Neural progenitor cell (in vitro differentiated cells): Measurements from ENCODE around the gene KIF16B. TPM values are rescaled to one million over a fixed set of nuclear protein-coding genes. Genes with fewer than 3 reads are reported as not detected.

Experiments
- DNase-seq: peaks from one replicate; pipeline ENCODE4 v3.0.0-alpha.2; 2016; ENCODE audit warnings: low spot score
- H2AFZ ChIP-seq: fragments of 200-600 bp; sonication (generic); replicated peaks from 2 replicates; pipeline ENCODE4 v1.6.1; 2016; ENCODE audit warnings: antibody characterized with exemption
- H3F3A ChIP-seq: fragments of 200-600 bp; sonication (generic); 2 replicates; pipeline ENCODE4 v1.6.1; 2016; ENCODE audit warnings: antibody characterized with exemption, low read depth
- H3K27ac ChIP-seq: fragments of 200-600 bp; sonication (generic); 2 replicates; pipeline ENCODE4 v1.5.1; 2016; ENCODE audit warnings: mild to moderate bottlenecking
- H3K27me3 ChIP-seq: fragments of 200-600 bp; sonication (generic); 2 replicates; pipeline ENCODE4 v1.6.1; 2016; ENCODE audit warnings: mild to moderate bottlenecking, moderate library complexity
- H3K36me3 ChIP-seq: fragments of 200-600 bp; sonication (generic); 2 replicates; pipeline ENCODE4 v1.5.1; 2016
- H3K4me1 ChIP-seq: fragments of 200-600 bp; sonication (generic); 2 replicates; pipeline ENCODE4 v1.6.1; 2016; ENCODE audit warnings: mixed run types
- H3K4me2 ChIP-seq: fragments of 200-600 bp; sonication (generic); 2 replicates; pipeline ENCODE4 v1.6.1; 2016
- H3K4me3 ChIP-seq: fragments of 200-600 bp; sonication (generic); 2 replicates; pipeline ENCODE4 v1.5.1; 2016
- H3K79me2 ChIP-seq: fragments of 200-600 bp; sonication (generic); 2 replicates; pipeline ENCODE4 v1.6.1; 2016; ENCODE audit warnings: low read depth
- H3K9ac ChIP-seq: fragments of 200-600 bp; sonication (generic); 2 replicates; pipeline ENCODE4 v1.6.1; 2016
- H3K9me3 ChIP-seq: fragments of 200-600 bp; sonication (generic); 2 replicates; pipeline ENCODE4 v1.5.1; 2016; ENCODE audit warnings: low read depth
- H4K20me1 ChIP-seq: fragments of 200-600 bp; sonication (generic); 2 replicates; pipeline ENCODE4 v1.6.1; 2016; ENCODE audit warnings: low read depth
- H3K27ac Mint-ChIP-seq: 3 replicates; pipeline ENCODE4 v1.8.0; 2021; ENCODE audit warnings: mixed read lengths
- H3K27me3 Mint-ChIP-seq: 2 replicates; pipeline ENCODE4 v1.8.0; 2022; ENCODE audit warnings: low read depth, mild to moderate bottlenecking, inconsistent platforms, moderate library complexity, mixed read lengths; ENCODE audit not compliant: insufficient read depth
- H3K36me3 Mint-ChIP-seq: 3 replicates; pipeline ENCODE4 v1.8.0; 2021; ENCODE audit warnings: mixed read lengths
- H3K4me1 Mint-ChIP-seq: 3 replicates; pipeline ENCODE4 v1.8.0; 2021; ENCODE audit warnings: mixed read lengths
- H3K4me3 Mint-ChIP-seq: 3 replicates; pipeline ENCODE4 v1.8.0; 2021; ENCODE audit warnings: mild to moderate bottlenecking, moderate library complexity, mixed read lengths
- H3K9me3 Mint-ChIP-seq: 3 replicates; pipeline ENCODE4 v1.8.0; 2020; ENCODE audit warnings: mixed read lengths
- CTCF ChIP-seq: fragments of 200-600 bp; sonication (generic); IDR thresholded peaks from 2 replicates; pipeline ENCODE4 v1.5.1; 2017; ENCODE audit warnings: antibody characterized with exemption, mild to moderate bottlenecking
- EZH2 ChIP-seq: fragments of 200-600 bp; sonication (generic); IDR thresholded peaks from 2 replicates; pipeline ENCODE4 v1.6.1; 2017; ENCODE audit warnings: antibody characterized with exemption, mild to moderate bottlenecking, moderate library complexity
- EZH2phosphoT487 ChIP-seq: fragments of 200-600 bp; sonication (generic); IDR thresholded peaks from 2 replicates; pipeline ENCODE4 v1.6.1; 2017; ENCODE audit warnings: antibody characterized with exemption
- total RNA-seq: library from RNA; depleted of rRNA; stranded (reverse); fragments of >200 nt; gene quantifications from 2 replicates; pipeline ENCODE4 v1.2.3, GENCODE V29; 2015; ENCODE audit warnings: low replicate concordance

KIF16B gene
- total RNA-seq, 1 donor from 2014 or later, result 15.5 TPM

DNA sequence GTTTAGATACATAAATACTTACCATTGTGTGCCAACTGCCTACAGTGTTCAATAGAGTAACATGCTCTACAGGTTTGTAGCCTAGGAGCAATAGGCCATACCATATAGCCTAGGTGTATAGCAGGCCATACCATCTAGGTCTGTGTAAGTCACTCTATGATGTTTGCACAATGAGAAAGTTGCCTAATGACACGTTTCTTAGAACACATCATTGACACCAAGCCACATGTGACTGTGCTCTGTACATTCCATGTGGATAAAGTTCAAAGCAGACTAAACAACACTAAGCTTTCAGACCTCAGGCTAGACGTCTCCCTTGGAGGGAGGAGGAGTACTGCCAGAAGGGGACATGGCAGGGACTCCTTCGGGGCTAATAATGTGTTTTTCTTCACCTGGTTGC is 93.6 kb downstream of the KIF16B start:
- H3K4me1 ChIP-seq, result no peaks in the 10 kb centered on the region
- H3K27ac Mint-ChIP-seq, result no peak overlapping the region
- H3K79me2 ChIP-seq, result no peaks in the 10 kb centered on the region
- H3K4me2 ChIP-seq, result no peak overlapping the region
- H3K4me1 Mint-ChIP-seq, result peaks cover 13% of the 10 kb centered on the region
- no peaks in the 10 kb centered on the region for H3K9me3 ChIP-seq
- H3K4me3 Mint-ChIP-seq, result no peak overlapping the region
- H3K9me3 Mint-ChIP-seq, result no peaks in the 10 kb centered on the region
- H3K36me3 Mint-ChIP-seq, result peaks cover 2% of the 10 kb centered on the region
- H3K27me3 Mint-ChIP-seq, result peaks cover 4% of the 10 kb centered on the region
- no peak overlapping the region for H2AFZ ChIP-seq
- H3K27ac ChIP-seq, result no peak overlapping the region
- no peak overlapping the region for H3K4me3 ChIP-seq
- H4K20me1 ChIP-seq, result no peaks in the 10 kb centered on the region
- no peaks in the 10 kb centered on the region for H3F3A ChIP-seq
- TF ChIP-seq CTCF, result no peak
- TF ChIP-seq EZH2phosphoT487, result no peak
- TF ChIP-seq EZH2, result no peak
- H3K36me3 ChIP-seq, result no peaks in the 10 kb centered on the region
- no peaks in the 10 kb centered on the region for H3K27me3 ChIP-seq
- no peak for DNase-seq
- no peak overlapping the region for H3K9ac ChIP-seq

DNA sequence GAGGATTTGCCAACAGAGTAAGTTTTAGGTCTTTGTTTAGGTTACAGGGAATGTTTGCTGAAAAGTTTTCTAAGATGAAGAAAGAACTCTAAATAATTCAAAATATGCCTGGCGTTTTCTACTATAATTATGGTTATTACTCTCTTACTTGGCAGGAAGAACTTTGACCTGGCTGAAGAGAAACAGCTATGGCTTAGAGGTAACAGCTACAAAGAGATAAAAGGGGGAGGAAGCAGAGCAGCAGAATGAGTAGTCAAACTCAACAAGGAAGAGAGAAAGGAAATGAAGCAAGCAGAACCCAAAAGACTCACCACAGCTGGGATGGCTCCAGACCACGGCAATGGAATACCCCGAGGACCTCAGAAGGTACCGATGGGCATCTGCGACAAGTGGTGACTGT is 95.6 kb downstream of the KIF16B start:
- no peak for TF ChIP-seq CTCF

DNA sequence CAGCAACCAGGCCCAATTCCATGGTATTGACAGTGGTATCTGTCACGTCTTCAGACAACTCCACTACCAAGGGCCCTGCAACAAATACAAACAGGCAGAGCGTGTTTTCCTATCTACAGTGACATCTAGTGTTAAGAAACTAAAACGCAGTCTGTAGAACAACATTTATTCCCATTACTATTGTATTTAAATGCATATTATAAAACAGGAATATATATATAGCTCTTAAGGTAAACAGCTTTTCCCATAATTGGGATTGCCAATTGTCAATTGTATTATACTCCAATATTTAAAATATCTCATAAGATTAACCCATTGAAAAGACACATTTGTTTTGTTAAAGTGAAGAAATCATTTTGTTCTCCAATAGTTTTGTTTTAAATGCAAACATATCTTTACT is 97.2 kb downstream of the KIF16B start:
- Mint-ChIP-seq H3K36me3 (peaks cover 6% of the 10 kb centered on the region), H3K4me3 (no peak overlapping the region), H3K27me3 (peaks cover 2% of the 10 kb centered on the region), H3K9me3 (no peaks in the 10 kb centered on the region), H3K27ac (no peak overlapping the region), H3K4me1 (peaks cover 9% of the 10 kb centered on the region)
- Histone ChIP-seq H3K27me3 (no peaks in the 10 kb centered on the region), H2AFZ (no peak overlapping the region), H3K9ac (no peak overlapping the region), H3K4me3 (no peak overlapping the region), H3K79me2 (no peaks in the 10 kb centered on the region), H3K36me3 (no peaks in the 10 kb centered on the region), H4K20me1 (no peaks in the 10 kb centered on the region), H3F3A (no peaks in the 10 kb centered on the region), H3K4me1 (no peaks in the 10 kb centered on the region), H3K27ac (no peak overlapping the region), H3K9me3 (no peaks in the 10 kb centered on the region), H3K4me2 (no peak overlapping the region)
- no peak for TF ChIP-seq EZH2
- TF ChIP-seq EZH2phosphoT487, result no peak
- TF ChIP-seq CTCF, result peak; percentile 74
- DNase-seq, result peak; percentile 50

More for the DNA sequence above, 95.6 kb downstream of the KIF16B start:
- Mint-ChIP-seq H3K4me3 (no peak overlapping the region), H3K9me3 (no peaks in the 10 kb centered on the region), H3K4me1 (peaks cover 13% of the 10 kb centered on the region), H3K27me3 (peaks cover 2% of the 10 kb centered on the region), H3K36me3 (peaks cover 3% of the 10 kb centered on the region), H3K27ac (no peak overlapping the region)
- Histone ChIP-seq H3K4me3 (no peak overlapping the region), H3K27ac (no peak overlapping the region), H3F3A (no peaks in the 10 kb centered on the region), H3K9me3 (no peaks in the 10 kb centered on the region), H4K20me1 (no peaks in the 10 kb centered on the region), H3K36me3 (no peaks in the 10 kb centered on the region), H3K4me2 (no peak overlapping the region), H3K27me3 (no peaks in the 10 kb centered on the region), H3K9ac (no peak overlapping the region), H3K4me1 (no peaks in the 10 kb centered on the region), H3K79me2 (no peaks in the 10 kb centered on the region), H2AFZ (no peak overlapping the region)
- DNase-seq, result no peak
